Measurements from ENCODE around the gene CCDC191.

CCDC191 gene

DNA sequence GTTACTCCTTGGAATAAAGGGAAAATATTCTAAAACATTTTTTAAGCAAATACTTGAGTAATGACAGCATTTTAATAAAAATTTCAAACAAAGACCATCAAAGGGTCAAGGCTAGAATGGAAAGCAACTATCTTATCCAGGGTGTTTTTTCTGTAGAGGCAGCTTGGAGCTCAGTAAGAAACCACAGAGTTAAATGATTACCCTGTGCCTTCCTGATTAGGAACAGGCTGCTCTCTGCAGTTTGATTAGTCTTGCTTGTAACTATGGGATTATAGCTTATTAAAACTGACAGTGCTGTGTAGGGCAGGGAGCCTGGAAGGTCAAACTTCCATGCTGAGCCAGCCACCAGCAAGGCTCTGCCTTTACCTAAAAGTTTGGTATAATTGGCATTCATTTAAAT is 33.3 kb upstream of the CCDC191 start:
- Histone ChIP-seq H3K4me1 (ENCODE audit: control insufficient read depth, insufficient read depth, low read length, poor library complexity, severe bottlenecking) (no peaks in the 10 kb centered on the region), H3K36me3 (ENCODE audit: control insufficient read depth, insufficient read depth, low read length) (peaks cover 17% of the 10 kb centered on the region), H3K27me3 (replicated peaks; ENCODE audit: control insufficient read depth, insufficient read depth, low read length, poor library complexity, severe bottlenecking) (no peaks in the 10 kb centered on the region), H3K9me3 (ENCODE audit: control insufficient read depth, low read length) (no peaks in the 10 kb centered on the region), H3K27ac (ENCODE audit: insufficient read depth, low read length, poor library complexity, severe bottlenecking) (no peak overlapping the region), H3K4me3 (ENCODE audit: insufficient read depth, low read depth, low read length, poor library complexity, severe bottlenecking) (no peak overlapping the region)
- no peak for DNase-seq

DNA sequence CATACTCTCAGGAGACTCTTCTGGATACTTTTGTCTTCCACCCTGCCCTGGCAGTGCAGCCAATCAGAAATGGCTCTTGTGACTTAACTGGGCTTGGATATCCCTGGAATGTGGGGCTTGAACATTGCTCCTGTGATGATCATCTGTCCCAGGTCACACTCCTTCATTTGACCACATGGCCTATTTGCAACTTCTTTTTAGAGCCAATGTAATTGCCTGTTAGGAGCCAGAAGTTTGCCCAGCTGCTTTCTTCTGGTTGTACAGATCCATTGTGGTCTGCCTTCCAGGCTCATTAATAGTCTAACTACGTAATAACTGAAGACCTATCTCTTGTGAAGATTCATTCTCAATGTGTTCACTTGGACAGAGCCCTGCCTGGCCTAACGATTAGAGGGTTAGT is 30.0 kb upstream of the CCDC191 start:
- Histone ChIP-seq H3K36me3 (ENCODE audit: control insufficient read depth, insufficient read depth, low read length) (peaks cover 23% of the 10 kb centered on the region), H3K27me3 (replicated peaks; ENCODE audit: control insufficient read depth, insufficient read depth, low read length, poor library complexity, severe bottlenecking) (no peaks in the 10 kb centered on the region), H3K27ac (ENCODE audit: insufficient read depth, low read length, poor library complexity, severe bottlenecking) (no peak overlapping the region), H3K4me3 (ENCODE audit: insufficient read depth, low read depth, low read length, poor library complexity, severe bottlenecking) (no peak overlapping the region), H3K4me1 (ENCODE audit: control insufficient read depth, insufficient read depth, low read length, poor library complexity, severe bottlenecking) (no peaks in the 10 kb centered on the region), H3K9me3 (ENCODE audit: control insufficient read depth, low read length) (no peaks in the 10 kb centered on the region)
- no peak for DNase-seq

DNA sequence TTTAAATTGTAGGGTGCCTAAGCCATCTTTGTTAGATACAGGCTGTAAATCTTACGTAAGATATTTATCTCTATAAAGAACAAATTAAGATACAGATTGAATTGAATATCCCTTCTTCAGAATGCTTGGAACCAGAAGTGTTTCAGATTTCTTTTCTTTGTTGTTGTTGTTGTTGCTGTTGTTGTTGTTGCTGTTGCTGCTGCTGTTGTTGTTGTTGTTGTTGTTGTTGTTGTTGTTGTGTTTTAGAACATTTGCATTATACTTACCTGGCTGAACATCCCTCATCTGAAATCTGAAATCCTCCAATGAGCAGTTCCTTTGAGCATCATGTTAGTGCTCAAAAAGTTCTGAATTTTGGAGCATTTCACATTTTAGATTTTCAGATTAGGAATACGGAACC is 26.8 kb upstream of the CCDC191 start:
- H3K27ac ChIP-seq (ENCODE audit: insufficient read depth, low read length, poor library complexity, severe bottlenecking), result no peak overlapping the region

DNA sequence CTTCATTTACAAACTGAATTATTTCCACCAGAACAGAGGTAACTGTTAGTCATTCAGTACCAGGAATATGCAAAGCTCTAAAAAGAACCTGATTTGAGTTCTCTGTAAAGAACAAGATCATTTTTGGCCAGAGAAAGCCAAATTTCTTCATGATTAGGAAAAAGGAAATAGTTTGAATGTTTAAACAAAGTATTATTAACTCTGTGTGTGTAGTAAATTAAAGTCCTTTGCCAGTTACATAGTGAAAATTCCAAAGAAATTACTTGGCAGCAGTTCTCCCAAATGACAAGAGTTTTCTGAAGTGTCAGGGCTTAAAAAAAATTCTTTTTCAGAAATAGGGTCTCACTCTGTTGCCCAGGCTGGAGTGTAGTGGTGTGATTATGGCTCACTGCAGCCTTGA is 24.7 kb upstream of the CCDC191 start:
- Histone ChIP-seq H3K9me3 (ENCODE audit: control insufficient read depth, low read length) (no peaks in the 10 kb centered on the region), H3K36me3 (ENCODE audit: control insufficient read depth, insufficient read depth, low read length) (peaks cover 54% of the 10 kb centered on the region)

More for the DNA sequence above, 26.8 kb upstream of the CCDC191 start:
- Histone ChIP-seq H3K4me3 (ENCODE audit: insufficient read depth, low read depth, low read length, poor library complexity, severe bottlenecking) (no peak overlapping the region), H3K27me3 (replicated peaks; ENCODE audit: control insufficient read depth, insufficient read depth, low read length, poor library complexity, severe bottlenecking) (no peaks in the 10 kb centered on the region), H3K9me3 (ENCODE audit: control insufficient read depth, low read length) (no peaks in the 10 kb centered on the region), H3K4me1 (ENCODE audit: control insufficient read depth, insufficient read depth, low read length, poor library complexity, severe bottlenecking) (no peaks in the 10 kb centered on the region), H3K36me3 (ENCODE audit: control insufficient read depth, insufficient read depth, low read length) (peaks cover 44% of the 10 kb centered on the region)
- no peak for DNase-seq

DNA sequence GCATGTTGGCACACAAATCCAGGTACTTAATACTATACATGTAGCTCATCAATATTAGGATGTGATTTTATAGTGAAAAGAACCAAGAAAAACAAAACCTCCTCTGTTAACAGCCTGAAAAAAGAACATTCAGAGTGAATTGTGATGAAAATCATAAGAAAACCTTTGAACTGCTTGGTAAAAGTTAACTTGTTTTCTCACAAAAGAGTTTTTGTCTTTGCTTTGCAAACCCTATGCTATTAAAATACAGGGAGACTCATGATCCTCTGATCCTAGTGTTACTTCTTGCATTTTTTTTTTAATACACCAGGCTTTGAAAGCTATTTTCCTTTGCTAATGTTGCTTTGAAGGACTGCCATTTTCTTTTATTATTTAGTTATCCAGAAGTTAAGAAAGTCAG is 23.9 kb upstream of the CCDC191 start:
- Histone ChIP-seq H3K27ac (ENCODE audit: insufficient read depth, low read length, poor library complexity, severe bottlenecking) (no peak overlapping the region), H3K4me1 (ENCODE audit: control insufficient read depth, insufficient read depth, low read length, poor library complexity, severe bottlenecking) (no peaks in the 10 kb centered on the region), H3K27me3 (replicated peaks; ENCODE audit: control insufficient read depth, insufficient read depth, low read length, poor library complexity, severe bottlenecking) (no peaks in the 10 kb centered on the region), H3K4me3 (ENCODE audit: insufficient read depth, low read depth, low read length, poor library complexity, severe bottlenecking) (no peak overlapping the region), H3K36me3 (ENCODE audit: control insufficient read depth, insufficient read depth, low read length) (peaks cover 55% of the 10 kb centered on the region), H3K9me3 (ENCODE audit: control insufficient read depth, low read length) (no peaks in the 10 kb centered on the region)
- no peak for DNase-seq

More for the DNA sequence above, 24.7 kb upstream of the CCDC191 start:
- Histone ChIP-seq H3K4me1 (ENCODE audit: control insufficient read depth, insufficient read depth, low read length, poor library complexity, severe bottlenecking) (no peaks in the 10 kb centered on the region), H3K4me3 (ENCODE audit: insufficient read depth, low read depth, low read length, poor library complexity, severe bottlenecking) (no peak overlapping the region), H3K27me3 (replicated peaks; ENCODE audit: control insufficient read depth, insufficient read depth, low read length, poor library complexity, severe bottlenecking) (no peaks in the 10 kb centered on the region), H3K27ac (ENCODE audit: insufficient read depth, low read length, poor library complexity, severe bottlenecking) (no peak overlapping the region)
- no peak for DNase-seq

DNA sequence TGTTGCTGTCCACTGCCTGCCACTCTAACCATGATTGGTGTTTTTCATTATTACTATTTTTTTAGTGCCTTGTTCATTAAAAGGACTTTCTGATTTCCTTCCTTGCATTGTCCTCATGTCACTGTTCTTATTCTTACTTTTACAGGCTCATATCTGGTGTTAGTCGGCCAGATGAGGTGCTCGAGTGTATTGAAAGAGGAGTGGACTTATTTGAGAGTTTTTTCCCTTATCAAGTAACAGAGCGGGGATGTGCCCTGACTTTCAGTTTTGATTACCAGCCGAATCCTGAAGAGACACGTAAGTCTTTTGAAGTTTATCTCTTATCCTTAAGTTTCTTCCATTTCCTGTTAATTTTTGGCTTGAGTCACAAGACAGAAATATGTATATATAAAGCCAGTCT is 23.4 kb upstream of the CCDC191 start:
- no peaks in the 10 kb centered on the region for H3K9me3 ChIP-seq (ENCODE audit: control insufficient read depth, low read length)
- peaks cover 58% of the 10 kb centered on the region for H3K36me3 ChIP-seq (ENCODE audit: control insufficient read depth, insufficient read depth, low read length)
- no peak overlapping the region for H3K4me3 ChIP-seq (ENCODE audit: insufficient read depth, low read depth, low read length, poor library complexity, severe bottlenecking)
- DNase-seq, result no peak
- H3K27me3 ChIP-seq (replicated peaks; ENCODE audit: control insufficient read depth, insufficient read depth, low read length, poor library complexity, severe bottlenecking), result no peaks in the 10 kb centered on the region
- H3K4me1 ChIP-seq (ENCODE audit: control insufficient read depth, insufficient read depth, low read length, poor library complexity, severe bottlenecking), result no peaks in the 10 kb centered on the region
- H3K27ac ChIP-seq (ENCODE audit: insufficient read depth, low read length, poor library complexity, severe bottlenecking), result no peak overlapping the region

DNA sequence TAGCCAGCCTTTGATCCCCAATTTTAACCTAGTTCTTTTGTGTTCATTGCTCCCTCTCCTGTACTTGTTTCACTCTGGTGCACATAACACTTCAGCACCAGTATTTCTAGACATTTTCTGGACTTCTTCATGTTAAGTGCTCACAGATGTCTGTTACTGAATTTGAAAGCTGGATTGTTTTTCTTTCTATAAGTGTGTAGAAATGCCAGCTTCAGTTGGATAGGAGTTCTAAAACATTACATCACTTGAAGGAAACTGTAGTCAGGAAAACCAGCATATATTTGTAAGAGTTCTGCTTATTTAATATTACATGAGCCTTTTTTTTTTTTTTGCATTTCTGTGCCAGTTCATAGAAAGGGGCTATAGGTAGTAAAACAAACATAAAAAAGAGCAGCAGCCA is 21.8 kb upstream of the CCDC191 start:
- Histone ChIP-seq H3K4me1 (ENCODE audit: control insufficient read depth, insufficient read depth, low read length, poor library complexity, severe bottlenecking) (no peaks in the 10 kb centered on the region), H3K4me3 (ENCODE audit: insufficient read depth, low read depth, low read length, poor library complexity, severe bottlenecking) (no peak overlapping the region), H3K27me3 (replicated peaks; ENCODE audit: control insufficient read depth, insufficient read depth, low read length, poor library complexity, severe bottlenecking) (no peaks in the 10 kb centered on the region), H3K9me3 (ENCODE audit: control insufficient read depth, low read length) (no peaks in the 10 kb centered on the region), H3K36me3 (ENCODE audit: control insufficient read depth, insufficient read depth, low read length) (peaks cover 68% of the 10 kb centered on the region), H3K27ac (ENCODE audit: insufficient read depth, low read length, poor library complexity, severe bottlenecking) (no peak overlapping the region)
- DNase-seq, result no peak

DNA sequence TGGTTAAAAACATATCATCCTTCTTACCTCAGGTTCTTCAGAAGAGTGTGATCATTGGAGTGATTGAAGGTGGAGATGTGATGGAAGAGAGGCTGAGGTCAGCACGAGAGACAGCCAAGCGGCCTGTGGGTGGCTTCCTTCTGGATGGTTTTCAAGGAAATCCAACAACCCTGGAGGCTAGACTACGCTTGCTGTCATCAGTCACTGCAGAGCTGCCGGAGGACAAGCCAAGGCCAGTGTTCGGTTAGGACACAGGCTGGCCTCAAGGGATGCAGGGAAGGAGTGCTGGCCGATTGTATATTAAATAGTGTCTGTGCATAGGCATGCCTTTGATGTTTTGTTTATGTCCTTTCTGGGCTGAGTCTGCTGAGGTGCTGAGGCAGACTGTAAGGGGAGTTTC is 20.4 kb upstream of the CCDC191 start:
- Histone ChIP-seq H3K4me1 (ENCODE audit: control insufficient read depth, insufficient read depth, low read length, poor library complexity, severe bottlenecking) (no peaks in the 10 kb centered on the region), H3K27ac (ENCODE audit: insufficient read depth, low read length, poor library complexity, severe bottlenecking) (no peak overlapping the region), H3K4me3 (ENCODE audit: insufficient read depth, low read depth, low read length, poor library complexity, severe bottlenecking) (no peak overlapping the region), H3K9me3 (ENCODE audit: control insufficient read depth, low read length) (no peaks in the 10 kb centered on the region), H3K36me3 (ENCODE audit: control insufficient read depth, insufficient read depth, low read length) (peaks cover 82% of the 10 kb centered on the region), H3K27me3 (replicated peaks; ENCODE audit: control insufficient read depth, insufficient read depth, low read length, poor library complexity, severe bottlenecking) (no peaks in the 10 kb centered on the region)
- DNase-seq, result no peak

DNA sequence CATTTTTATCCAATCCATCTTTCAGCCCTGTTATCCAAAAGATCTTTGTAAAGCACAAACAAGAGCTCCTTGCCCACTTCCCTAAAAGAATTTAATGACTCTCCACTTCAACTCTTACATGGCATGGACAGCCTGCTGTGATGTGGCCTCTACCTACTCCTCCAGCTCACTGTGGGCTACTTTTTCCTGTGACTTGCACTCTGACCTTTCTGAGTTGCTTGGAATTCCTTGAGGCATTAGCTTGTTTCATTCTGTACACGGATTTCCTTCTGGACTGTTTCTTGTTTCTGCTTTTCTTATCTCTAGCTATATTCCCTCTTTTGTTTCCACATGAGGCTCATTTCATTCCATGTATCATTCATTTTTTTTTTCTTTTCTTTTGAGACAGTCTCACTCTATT is 15.5 kb upstream of the CCDC191 start:
- Histone ChIP-seq H3K4me3 (ENCODE audit: insufficient read depth, low read depth, low read length, poor library complexity, severe bottlenecking) (no peak overlapping the region), H3K27me3 (replicated peaks; ENCODE audit: control insufficient read depth, insufficient read depth, low read length, poor library complexity, severe bottlenecking) (no peaks in the 10 kb centered on the region), H3K4me1 (ENCODE audit: control insufficient read depth, insufficient read depth, low read length, poor library complexity, severe bottlenecking) (no peaks in the 10 kb centered on the region), H3K9me3 (ENCODE audit: control insufficient read depth, low read length) (no peaks in the 10 kb centered on the region), H3K36me3 (ENCODE audit: control insufficient read depth, insufficient read depth, low read length) (peaks cover 75% of the 10 kb centered on the region), H3K27ac (ENCODE audit: insufficient read depth, low read length, poor library complexity, severe bottlenecking) (no peak overlapping the region)
- DNase-seq, result no peak

DNA sequence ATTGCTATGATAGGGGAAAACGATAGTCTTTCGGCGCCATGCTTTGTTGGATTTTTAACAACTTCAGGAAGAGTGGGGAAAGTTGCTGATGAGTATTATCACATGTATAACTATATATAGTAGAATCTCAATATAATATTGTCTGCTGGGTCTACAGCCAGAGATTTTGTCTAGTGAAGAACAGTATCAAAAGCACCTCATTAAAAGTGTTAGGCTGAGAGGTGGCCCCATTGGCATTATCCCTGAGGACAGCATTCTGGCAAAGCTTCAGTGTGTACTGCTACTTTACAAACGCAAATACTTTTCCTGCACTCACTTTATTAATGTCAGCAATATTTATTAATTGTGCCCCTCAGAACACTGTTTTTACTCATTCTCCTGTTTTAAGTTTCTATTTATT is 12.0 kb upstream of the CCDC191 start:
- no peak overlapping the region for H3K27ac ChIP-seq (ENCODE audit: insufficient read depth, low read length, poor library complexity, severe bottlenecking)
- H3K36me3 ChIP-seq (ENCODE audit: control insufficient read depth, insufficient read depth, low read length), result peaks cover 41% of the 10 kb centered on the region
- no peaks in the 10 kb centered on the region for H3K27me3 ChIP-seq (replicated peaks; ENCODE audit: control insufficient read depth, insufficient read depth, low read length, poor library complexity, severe bottlenecking)
- H3K4me3 ChIP-seq (ENCODE audit: insufficient read depth, low read depth, low read length, poor library complexity, severe bottlenecking), result no peak overlapping the region
- H3K4me1 ChIP-seq (ENCODE audit: control insufficient read depth, insufficient read depth, low read length, poor library complexity, severe bottlenecking), result no peaks in the 10 kb centered on the region
- DNase-seq, result no peak
- no peaks in the 10 kb centered on the region for H3K9me3 ChIP-seq (ENCODE audit: control insufficient read depth, low read length)

DNA sequence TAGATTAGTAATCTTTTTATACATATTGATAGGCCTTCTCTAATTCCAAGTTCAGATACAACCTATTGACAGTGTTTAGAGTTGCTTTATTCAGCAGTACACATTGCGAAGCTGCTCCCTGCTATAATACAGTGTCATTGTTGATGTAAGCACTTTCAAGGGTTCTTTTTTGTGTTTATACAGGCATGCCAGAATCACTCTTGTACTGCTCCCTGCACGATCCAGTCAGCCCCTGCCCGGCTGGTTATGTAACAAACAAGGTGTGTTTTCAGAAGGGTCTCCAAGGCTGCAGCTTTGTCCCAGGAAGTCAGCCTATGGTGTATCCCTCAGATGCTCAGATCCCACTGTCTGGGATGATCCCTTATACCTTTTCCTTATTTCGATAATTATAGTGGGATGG is 11.5 kb upstream of the CCDC191 start:
- no peak for DNase-seq
- peaks cover 36% of the 10 kb centered on the region for H3K36me3 ChIP-seq (ENCODE audit: control insufficient read depth, insufficient read depth, low read length)
- no peak overlapping the region for H3K4me3 ChIP-seq (ENCODE audit: insufficient read depth, low read depth, low read length, poor library complexity, severe bottlenecking)
- no peaks in the 10 kb centered on the region for H3K27me3 ChIP-seq (replicated peaks; ENCODE audit: control insufficient read depth, insufficient read depth, low read length, poor library complexity, severe bottlenecking)
- no peak overlapping the region for H3K27ac ChIP-seq (ENCODE audit: insufficient read depth, low read length, poor library complexity, severe bottlenecking)
- H3K9me3 ChIP-seq (ENCODE audit: control insufficient read depth, low read length), result no peaks in the 10 kb centered on the region
- H3K4me1 ChIP-seq (ENCODE audit: control insufficient read depth, insufficient read depth, low read length, poor library complexity, severe bottlenecking), result no peaks in the 10 kb centered on the region

Data from effector memory CD4-positive, alpha-beta T cell (primary cell).